NCI-H1105 (cell line): ENCODE results near the gene GMCL2.

Experiments
- DNase-seq: peaks from one replicate; lab custom pipeline; 2025; lab: John Stamatoyannopoulos, UW

The GMCL2 gene

DNA sequence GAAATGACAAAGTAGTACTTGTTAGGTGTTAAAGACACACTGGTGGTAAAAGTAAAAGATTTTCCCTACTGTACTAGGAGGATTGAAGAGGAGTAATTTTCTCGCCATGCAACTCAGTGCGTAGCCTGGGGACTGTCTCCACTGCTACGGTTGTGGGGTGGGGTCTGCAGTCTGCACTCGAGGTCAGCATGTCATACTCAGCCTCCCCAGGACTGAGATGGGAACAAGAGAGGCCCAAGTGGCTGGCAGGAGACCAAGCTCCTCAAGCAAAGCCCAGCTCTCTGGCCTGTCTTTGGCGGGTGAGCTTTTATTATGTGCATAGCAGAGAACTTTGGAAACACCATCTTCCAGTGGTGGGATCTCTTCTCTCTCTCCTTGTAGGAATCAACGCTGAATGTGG is 43.9 kb downstream of the GMCL2 start:
- DNase-seq, result no peak

DNA sequence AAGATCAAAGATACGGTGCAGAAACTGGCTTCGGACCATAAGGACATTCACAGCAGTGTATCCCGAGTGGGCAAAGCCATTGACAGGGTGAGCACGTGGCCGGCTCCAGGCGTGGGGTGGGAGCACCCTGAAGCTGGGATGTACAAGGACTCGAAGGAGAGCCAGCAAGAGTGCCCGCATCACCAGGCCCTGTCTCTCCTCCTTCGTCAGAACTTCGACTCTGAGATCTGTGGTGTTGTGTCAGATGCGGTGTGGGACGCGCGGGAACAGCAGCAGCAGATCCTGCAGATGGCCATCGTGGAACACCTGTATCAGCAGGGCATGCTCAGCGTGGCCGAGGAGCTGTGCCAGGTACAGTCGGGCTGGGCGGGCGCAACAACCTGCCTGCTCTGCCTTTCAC is 44.5 kb downstream of the GMCL2 start:
- DNase-seq, result no peak

DNA sequence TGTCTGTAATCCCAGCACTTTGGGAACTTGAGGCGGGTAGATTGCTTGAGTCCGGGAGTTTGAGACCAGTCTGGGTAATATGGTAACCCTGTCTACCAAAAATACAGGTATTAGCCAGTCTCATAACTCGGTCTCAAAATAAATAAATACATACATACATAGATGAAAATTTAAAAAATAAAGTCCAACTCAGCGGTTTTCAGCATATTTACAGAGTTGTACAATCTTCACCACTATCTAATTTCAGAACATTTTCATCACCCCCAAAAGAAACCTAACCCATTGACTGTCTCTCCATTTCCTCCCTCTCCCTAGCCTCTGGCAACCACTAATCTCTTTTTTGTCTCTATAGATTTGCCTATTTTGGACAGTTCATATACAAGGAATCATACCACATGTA is 45.6 kb downstream of the GMCL2 start:
- no peak for DNase-seq

DNA sequence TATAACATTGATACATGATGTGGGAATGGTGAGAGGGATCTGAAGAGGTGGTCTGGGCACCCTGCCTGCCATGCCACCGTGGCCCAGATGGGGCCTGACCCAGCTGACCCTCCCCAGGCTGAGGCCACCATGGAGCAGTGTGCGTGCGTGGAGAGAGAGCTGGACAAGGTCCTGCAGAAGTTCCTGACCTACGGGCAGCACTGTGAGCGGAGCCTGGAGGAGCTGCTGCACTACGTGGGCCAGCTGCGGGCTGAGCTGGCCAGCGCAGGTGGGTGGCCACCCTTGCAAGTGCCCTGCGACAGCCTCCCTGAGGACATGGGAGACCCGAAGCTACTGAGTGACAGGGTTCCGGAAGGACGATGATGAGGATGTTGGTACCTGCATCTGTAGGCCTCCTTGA is 49.2 kb downstream of the GMCL2 start:
- DNase-seq, result no peak

DNA sequence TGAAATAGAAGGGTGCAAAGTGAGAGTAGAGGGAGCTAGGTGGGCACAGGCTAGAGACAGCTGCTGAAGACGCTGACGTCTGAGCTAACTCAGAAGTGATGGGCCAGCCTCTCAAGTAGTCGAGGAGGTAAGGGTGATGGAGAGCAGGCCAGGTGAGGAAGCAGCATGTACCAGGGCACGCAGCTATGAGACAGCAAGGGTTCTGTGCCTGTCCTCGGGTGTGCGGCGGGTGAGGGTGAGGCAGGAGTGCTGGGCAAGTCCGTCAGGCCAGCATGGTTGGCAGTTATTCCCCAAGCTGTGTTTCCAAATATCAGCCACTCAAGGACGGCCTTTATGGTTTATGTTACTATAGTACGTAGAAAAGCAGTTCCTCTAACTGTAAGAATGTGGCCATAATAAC is 50.2 kb downstream of the GMCL2 start:
- DNase-seq, result no peak
